Raji (cell line): ENCODE measurements around the gene MAL.

Experiments
- POLR2A ChIP-seq: IDR thresholded peaks from 2 replicates; pipeline ENCODE4 v1.6.1; 2011; ENCODE audit warnings: low read depth, low read length, control low read depth; ENCODE audit not compliant: insufficient read depth

The MAL gene

DNA sequence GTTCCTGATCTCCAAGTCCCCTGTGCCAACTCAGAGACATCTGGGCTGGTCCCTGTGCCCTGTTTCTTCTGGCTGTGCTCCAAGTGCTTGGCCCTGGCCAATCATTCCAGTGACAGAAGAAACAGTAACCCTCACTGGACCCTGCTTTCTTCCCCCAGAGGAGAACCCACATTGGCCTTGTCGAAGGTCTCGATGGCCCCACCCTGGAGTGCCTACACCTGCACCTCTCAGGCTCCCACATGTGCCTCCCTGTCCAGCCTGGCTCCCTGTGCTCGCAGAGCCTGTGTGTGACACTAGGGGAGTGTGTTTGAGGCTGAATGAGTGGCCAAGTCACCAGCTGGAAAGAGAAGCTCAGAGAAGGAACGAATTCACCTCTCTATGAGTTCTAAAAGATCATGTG lies 5.9 kb upstream of the MAL start:
- TF ChIP-seq POLR2A, result no peak

DNA sequence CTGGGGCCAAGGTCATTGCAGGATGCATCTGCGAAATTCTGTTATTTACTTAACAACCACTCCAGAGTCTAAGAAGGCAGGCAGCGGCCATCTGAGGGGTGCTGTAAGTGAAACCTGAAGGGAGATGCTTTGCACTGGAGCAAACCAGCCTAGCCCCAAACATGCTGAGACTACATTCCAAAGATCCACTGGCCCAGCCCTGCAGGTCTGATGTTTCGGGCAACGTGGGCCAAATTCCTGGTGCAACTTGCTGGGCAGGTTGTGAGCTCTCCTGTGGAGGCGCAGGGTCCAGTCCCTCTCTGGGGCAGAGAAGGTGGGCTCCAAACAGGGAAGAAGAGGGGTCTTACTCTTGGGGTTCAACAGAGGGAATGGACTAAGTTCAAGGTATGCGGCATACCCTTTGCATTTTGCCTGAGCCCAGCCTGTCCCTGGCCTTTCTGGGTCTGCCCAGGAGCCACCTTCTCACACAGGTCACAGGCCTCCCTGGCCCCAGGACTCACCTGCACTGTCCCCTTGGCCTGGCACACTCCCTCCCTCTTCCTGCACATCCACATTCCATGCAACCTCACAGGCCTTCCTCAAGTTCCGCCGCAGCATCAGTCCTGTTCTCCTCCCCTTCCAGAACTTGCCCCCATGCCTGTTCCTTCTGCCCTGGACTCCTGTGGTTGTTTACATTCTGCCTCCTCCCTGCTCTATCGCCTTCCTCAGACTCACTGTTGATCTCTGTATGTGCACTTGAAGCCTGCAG lies 5.1 kb upstream of the MAL start:
- no peak for TF ChIP-seq POLR2A

DNA sequence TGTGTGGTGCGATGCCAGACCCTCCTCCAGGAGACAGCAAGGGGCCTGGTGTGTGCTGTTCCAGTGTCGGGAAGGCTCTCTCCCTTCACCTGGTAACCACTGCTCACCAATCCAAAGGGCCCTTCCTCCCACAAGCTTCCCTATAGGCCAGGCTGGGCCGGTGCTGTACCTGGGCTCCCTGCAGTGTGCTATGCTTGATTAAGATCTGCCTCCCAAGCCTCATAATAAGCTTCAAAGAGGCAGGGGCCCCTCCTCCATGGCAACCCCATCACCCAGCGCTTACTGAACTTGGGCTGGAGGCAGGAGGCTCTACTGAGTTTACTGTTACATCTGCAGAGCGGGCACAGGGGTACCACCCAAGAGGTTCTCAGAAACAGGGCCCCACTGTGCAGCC lies 4.5 kb upstream of the MAL start:
- TF ChIP-seq POLR2A, result no peak

DNA sequence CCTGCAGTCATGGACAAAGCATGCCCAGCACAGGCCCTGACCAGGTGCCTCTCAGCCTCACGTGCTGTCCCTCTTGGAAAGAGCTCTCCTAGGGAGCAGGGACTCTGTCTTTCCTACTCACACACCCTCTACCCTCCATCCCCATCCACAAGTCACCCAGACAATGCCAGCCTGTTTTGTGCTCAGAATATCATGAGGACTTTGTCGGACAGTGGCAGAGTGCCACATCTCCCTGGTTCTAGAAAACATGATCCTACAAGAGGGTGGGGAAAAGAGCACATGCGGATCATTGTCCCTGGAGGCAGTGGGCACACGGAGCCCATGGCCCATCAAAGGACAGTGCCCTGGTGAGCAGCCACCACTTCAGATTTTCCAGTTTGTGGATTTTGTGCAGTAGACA lies 3.7 kb upstream of the MAL start:
- no peak for TF ChIP-seq POLR2A

DNA sequence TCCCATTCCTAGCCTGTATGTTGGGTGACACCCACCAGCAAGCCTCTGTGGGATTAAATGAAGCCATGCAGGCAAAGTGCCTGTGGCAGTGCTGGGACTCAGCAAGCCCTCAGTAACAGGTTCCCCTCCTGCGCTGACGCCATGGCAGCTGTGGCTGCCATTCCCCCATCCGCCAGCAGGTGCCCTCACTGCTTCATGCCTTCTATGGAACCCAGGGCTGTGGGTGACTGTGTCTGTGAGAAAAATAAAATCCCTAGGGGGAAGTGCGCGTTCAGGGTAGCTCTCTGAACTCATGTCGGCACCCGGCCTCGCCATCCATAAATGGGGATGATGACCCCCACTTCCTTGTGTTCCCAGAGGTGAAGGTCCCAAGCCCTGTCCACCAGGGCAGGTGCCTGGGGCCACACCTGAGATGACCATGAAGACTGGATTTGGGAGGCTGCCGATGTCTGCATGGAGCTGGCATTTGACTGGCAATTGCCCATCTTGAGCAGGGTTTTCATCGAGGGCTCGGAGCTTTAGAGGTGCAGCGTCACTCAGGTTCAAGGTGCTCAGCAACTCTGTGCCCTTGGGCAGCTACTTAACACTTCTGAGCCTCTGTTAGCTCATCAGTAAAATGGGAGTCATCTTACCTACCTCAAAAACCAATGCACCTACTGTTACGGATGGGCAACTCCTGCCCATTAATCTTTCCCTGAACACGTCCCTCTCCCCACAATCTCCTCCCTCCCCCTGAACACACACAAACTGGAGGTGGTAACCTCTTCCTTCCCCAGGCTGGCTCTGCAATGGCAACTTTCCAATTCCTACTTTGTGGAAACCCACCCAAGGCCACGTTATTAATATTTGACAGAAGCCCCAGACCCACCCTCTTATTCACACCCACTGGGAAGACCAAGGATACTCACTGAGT lies 2.9 kb upstream of the MAL start:
- TF ChIP-seq POLR2A, result 0 out of 2 replicates have a peak, but pooled peaks have one; percentile 16

DNA sequence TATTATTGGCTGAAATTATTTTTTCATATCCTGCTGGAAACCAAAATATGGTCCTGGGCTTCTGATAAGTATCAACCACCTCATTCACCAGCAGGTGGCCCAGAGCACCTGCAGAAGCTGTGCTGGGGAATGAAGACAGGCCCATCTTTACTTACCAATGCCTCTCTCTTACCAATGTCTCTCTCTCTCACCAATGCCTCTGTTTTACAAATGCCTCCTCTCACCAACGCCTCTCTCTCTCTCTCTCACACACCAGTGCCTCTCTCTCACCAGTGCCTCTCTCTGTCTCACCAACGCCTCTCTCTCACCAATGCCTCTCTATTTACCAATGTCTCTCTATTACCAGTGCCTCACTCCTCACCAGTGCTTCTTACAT lies 2.3 kb upstream of the MAL start:
- TF ChIP-seq POLR2A, result no peak

DNA sequence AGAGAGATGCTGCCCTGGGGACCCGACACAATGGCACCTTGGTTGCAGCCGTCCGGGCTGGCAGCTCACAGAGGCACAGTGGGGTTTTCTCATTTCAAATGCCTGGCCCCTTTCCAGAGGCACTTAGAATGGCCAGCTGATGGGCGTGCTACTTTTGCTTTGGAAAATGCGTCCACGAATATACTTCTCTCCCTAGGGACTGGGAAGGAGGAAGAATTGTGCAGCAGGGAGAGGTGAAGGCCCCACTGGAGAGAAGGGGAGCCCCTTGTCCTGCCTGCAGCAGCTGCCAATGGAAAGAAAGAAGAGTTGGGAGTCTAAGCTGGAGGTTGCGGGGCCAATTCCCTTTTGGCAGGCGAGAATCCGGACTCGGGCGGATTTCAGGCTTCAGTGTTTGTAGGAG lies 1.1 kb upstream of the MAL start:
- no peak for TF ChIP-seq POLR2A

DNA sequence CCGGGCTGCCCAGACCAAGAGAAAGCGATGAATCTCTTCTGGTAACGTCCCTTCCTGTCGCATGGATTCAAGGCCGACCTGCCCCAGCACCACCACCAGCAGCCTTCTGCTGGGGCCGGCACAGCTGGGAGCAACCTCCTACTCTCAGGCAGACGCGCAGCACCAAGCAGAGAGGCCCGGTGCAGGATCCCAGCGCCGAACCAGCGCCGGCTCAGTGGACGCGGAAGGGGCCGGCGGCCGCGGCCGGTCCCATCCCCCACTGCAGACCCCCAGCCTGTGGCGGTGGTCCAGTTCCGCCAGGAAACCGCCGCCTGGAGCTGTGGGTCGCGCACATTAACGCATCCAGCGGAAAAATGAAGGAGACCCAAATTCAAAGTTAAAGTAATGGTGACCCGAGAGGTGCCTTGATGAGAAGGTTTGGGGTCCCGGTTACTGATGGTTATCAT lies 525 bp upstream of the MAL start:
- no peak for TF ChIP-seq POLR2A

DNA sequence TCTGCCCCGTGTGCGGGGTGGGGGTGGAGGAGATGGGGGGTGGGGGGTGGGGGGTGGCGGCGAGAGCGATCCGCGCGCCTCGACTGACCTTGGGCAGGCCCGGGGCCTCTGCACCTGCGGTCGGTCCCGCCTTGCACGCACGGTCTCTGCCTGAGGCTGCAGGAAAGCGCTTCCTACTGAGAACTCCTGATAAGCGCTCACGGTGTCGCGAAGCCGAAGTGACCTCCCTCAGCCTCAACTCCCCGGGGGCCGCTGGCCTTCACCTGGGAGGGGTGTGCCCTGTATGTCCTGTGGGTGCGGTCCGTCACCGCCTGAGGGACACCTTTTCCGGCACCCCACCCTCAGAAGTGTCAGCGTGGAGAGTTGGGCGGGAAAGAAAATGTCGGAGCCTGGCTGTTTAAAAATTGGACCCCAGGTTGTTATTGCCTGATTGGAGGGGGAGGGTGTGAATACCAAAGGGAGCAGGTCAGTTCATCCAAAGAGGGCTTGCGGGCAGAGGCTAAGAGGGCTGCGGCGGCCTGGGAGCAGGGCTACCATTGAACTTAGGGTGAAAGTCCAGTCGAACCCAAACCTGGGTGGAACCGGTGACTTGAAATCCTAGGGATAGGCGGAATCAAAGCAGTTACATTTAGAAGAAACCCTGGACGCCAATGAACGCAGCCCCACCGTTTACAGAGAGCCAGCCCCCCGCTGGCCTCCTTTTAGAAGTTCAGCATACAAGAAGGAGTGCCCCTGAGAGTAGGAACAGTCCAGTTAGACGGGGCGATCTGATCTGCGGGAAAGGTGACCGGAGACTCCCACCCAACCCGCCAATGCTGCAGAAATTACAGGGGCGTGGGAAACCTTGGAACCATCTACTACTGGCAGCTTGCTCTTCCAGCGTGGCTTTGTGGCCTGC lies 1.2 kb downstream of the MAL start:
- no peak for TF ChIP-seq POLR2A

DNA sequence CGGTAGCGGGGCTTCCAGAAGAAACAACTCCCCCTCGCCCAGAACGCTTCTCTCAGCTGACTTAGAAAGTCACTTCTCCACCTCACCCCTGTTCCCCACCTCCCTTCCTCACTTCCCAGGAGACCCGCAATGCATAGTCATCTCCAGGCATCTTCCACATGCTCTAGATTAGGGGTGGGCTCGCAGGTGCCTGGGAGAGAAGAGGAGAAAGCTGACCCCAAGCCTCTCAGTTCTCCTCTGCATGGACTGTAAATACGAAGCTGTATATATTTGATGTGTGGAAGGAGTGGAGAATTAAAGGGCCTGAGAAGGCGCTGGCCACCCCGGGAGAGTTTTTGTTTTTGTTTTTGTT lies 1.8 kb downstream of the MAL start:
- no peak for TF ChIP-seq POLR2A

DNA sequence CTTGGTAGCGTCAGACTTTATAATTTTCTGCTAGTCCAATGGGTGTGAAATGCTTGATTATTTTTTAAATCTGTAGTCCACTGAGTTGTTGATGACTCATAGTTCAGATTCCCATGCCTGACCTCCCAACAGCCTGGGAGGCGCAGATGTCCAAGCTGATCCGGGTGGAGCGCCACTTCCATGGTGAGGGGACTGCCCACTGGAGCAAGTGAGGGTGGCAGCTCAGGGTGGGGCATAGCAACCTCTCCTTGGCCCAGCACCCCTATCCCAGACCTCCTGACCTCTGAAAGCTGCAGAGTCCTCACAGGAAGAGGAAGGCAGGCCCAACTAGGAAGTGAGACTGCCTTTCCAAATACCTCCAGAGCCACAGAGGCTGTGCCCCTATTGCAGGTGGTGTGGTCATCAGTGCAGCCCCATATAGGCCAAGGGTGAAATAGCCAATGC lies 4.4 kb downstream of the MAL start:
- no peak for TF ChIP-seq POLR2A

DNA sequence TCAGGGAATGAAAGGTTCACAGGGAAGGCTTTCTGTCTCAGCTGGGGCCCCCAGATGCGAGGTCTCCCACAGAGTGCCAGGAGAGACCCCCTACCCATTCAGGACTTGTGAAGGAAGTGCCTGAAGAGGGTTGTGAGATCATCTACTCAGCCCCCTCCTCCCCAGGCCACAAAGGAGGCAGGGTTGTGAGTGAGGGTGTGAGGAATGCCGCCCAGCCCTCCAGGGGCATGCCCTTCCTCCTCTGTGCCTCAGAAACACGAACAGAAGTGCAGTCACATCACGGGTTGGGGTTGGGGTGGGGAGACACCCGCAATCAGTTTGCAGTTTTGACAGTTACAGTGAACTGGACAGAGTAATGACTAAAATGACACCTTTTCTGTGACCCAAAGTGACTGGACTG lies 5.0 kb downstream of the MAL start:
- TF ChIP-seq POLR2A, result no peak

DNA sequence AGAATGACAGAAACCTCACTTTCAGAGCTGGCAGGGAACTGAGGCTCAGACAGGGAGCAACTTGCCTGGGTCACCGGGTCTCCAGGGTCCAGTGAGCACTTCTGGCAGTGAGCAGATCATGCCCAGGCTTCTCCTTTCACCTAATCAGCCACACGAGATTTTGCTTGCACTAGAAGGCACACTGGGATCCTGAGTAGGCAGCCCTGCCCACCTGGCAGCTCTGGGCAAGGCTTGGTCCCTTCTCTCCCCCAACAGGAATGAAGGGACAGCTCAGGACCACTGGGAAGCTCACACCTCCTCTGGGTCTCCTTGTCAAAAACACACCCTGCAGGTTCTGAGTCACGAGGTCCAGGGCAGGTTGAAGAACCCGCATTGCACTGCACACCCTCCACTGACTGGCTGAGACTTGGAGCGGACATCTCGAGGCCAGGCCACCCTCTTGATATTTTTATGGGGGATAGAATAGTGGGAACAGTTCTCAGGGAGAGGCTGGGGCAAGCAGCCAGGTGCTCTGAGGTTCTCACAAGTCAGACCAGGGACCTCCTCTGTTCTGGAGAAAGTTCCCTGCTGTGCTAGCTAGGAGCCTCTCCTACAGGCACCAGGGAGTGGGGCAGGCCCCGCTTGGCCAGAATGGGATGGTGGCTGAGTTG lies 5.7 kb downstream of the MAL start:
- no peak for TF ChIP-seq POLR2A

DNA sequence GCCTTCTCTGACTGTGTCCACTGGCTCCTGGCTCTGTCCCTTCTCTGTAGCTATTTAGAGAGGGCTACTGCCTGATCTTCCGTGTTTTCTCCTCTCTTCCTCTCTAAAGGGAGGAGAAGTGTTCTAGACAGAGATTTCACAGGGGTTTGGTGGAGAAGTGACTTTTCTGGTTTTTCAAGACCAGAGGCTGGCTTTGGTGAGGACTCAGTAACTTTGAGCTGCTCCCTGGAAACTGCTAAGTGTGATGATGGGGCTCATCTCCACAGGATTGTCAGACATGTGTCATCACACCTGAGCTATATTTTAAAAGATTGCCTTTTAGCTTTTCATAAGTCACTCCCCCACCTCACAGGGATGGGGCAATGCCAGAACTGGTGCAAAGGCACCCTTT lies 6.2 kb downstream of the MAL start:
- no peak for TF ChIP-seq POLR2A

DNA sequence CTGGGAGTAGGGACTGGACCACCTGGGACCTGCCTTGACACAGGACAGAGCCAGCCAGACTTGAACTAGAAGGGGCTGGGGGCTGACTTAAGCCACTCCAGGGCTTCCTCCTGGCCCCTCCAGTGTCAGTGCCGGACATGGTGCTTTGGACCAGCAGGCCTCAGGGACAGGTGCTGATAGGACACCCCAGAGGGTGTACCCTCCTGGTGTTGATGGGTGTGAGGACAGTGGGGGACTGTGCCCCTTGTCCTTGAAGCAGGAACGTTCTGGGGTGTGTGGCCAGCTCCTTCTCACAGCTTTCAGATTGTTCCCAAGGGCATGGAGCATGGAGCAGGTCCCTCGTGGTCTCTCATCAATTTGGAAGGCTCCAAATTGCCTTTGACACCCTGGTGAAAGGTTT lies 6.8 kb downstream of the MAL start:
- TF ChIP-seq POLR2A, result no peak
